GM12878 (cell line): ENCODE data around the gene NR0B1. TPM values are rescaled to one million over a fixed set of nuclear protein-coding genes. Genes with fewer than 3 reads are reported as not detected.

Source experiments
- ATAC-seq: fragments of 200-7000 bp; cut with Tn5 transposase; 3 replicates; pipeline ENCODE4 v1.9.1; 2020; ENCODE audit warnings: mild to moderate bottlenecking, moderate library complexity
- BruUV-seq: library from RNA; stranded (reverse); fragments of 400-500 nt; replicated peaks from 2 replicates; lab custom pipeline; 2021; lab: Mats Ljungman, UMichigan
- CTCF ChIA-PET: fragments of 300-600 bp; sonication (Branson Sonifier 250); formaldehyde crosslinking; extraction: SDS; loops from one replicate; lab custom pipeline; 2021; ENCODE audit warnings: inconsistent platforms; lab: Yijun Ruan, JAX
- POLR2A ChIA-PET: fragments of 350-600 bp; formaldehyde crosslinking; extraction: SDS; loops from one replicate; lab custom pipeline; 2021; ENCODE audit warnings: inconsistent platforms; lab: Charles Lee
- RAD21 ChIA-PET: fragments of 300-600 bp; sonication (Branson Sonifier 250); formaldehyde crosslinking; loops from one replicate; lab custom pipeline; 2023; ENCODE audit warnings: antibody characterized with exemption; ENCODE audit not compliant: unreplicated experiment; lab: Charles Lee
- SMC1A ChIA-PET: fragments of 300-600 bp; sonication (Branson Sonifier 250); formaldehyde crosslinking; loops from one replicate; lab custom pipeline; 2023; ENCODE audit not compliant: unreplicated experiment, uncharacterized antibody; lab: Charles Lee
- DNase-seq: peaks from one replicate; pipeline ENCODE4 v3.0.0-alpha.2; 2011; ENCODE audit warnings: low read depth, low spot score
- FAIRE-seq: peaks from 3 replicates; lab custom pipeline; 2011; peaks lifted over from hg19 to GRCh38; lab: Jason Lieb, UNC
- H2AFZ ChIP-seq: 2 replicates; pipeline ENCODE4 v1.6.0; 2011; ENCODE audit warnings: low read depth, low read length, control low read depth; ENCODE audit not compliant: control insufficient read depth
- H3K27ac ChIP-seq: 2 replicates; pipeline ENCODE4 v1.5.1; 2011; ENCODE audit warnings: control low read depth; ENCODE audit not compliant: control insufficient read depth, insufficient read depth
- H3K27me3 ChIP-seq, 2 experiments: replicated peaks in 1 of 2; 2 replicates each; pipeline versions ENCODE4 v1.6.0 to v1.6.1; 2011; ENCODE audit warnings: low read length in 1 of 2; ENCODE audit not compliant: control insufficient read depth in 2 of 2, insufficient read depth in 2 of 2
- H3K36me3 ChIP-seq, 2 experiments: 2 replicates each; pipeline ENCODE4 v1.5.1; 2011; ENCODE audit warnings: low read length in 1 of 2; ENCODE audit not compliant: control insufficient read depth in 2 of 2, insufficient read depth in 2 of 2
- H3K4me1 ChIP-seq: 2 replicates; pipeline ENCODE4 v1.6.1; 2011; ENCODE audit warnings: mild to moderate bottlenecking, low read length, moderate library complexity, mixed read lengths; ENCODE audit not compliant: control insufficient read depth, insufficient read depth
- H3K4me2 ChIP-seq: 2 replicates; pipeline ENCODE4 v1.6.0; 2011; ENCODE audit warnings: control low read depth; ENCODE audit not compliant: control insufficient read depth, insufficient read depth
- H3K4me3 ChIP-seq: fragments of 200-600 bp; sonication (generic); 2 replicates; pipeline ENCODE4 v1.5.1; 2016
- H3K79me2 ChIP-seq: 2 replicates; pipeline ENCODE4 v1.6.0; 2011; ENCODE audit warnings: low read length; ENCODE audit not compliant: control insufficient read depth, insufficient read depth
- H3K9ac ChIP-seq: 2 replicates; pipeline ENCODE4 v1.8.0; 2011; ENCODE audit warnings: low read length, control low read depth, mixed read lengths; ENCODE audit not compliant: control insufficient read depth, insufficient read depth
- H3K9me3 ChIP-seq: replicated peaks from 3 replicates; pipeline ENCODE4 v1.5.1; 2011; ENCODE audit warnings: mild to moderate bottlenecking, low read length; ENCODE audit not compliant: control insufficient read depth, insufficient read depth
- H4K20me1 ChIP-seq: 2 replicates; pipeline ENCODE4 v1.6.0; 2011; ENCODE audit not compliant: control insufficient read depth, insufficient read depth
- ESRRA ChIP-seq: IDR thresholded peaks from 2 replicates; pipeline ENCODE4 v1.6.1; 2012; ENCODE audit warnings: mild to moderate bottlenecking, low read length, improper control_type of control experiment
- HSF1 ChIP-seq: fragments of 150-350 bp; IDR thresholded peaks from 2 replicates; pipeline ENCODE4 v1.6.1; 2014; ENCODE audit warnings: mild to moderate bottlenecking, low read depth, low read length
- MEF2A ChIP-seq: IDR thresholded peaks from 2 replicates; pipeline ENCODE4 v1.6.1; 2011; ENCODE audit warnings: low read depth, mild to moderate bottlenecking, low read length, moderate library complexity; ENCODE audit not compliant: insufficient read depth
- MTA3 ChIP-seq: IDR thresholded peaks from 2 replicates; pipeline ENCODE4 v1.6.1; 2012; ENCODE audit warnings: low read length, inconsistent platforms, borderline replicate concordance
- MYB ChIP-seq: fragments of 150-350 bp; IDR thresholded peaks from 2 replicates; pipeline ENCODE4 v1.6.1; 2014; ENCODE audit warnings: mild to moderate bottlenecking, low read depth, low read length, borderline replicate concordance
- NFXL1 ChIP-seq: fragments of 450-650 bp; IDR thresholded peaks from 2 replicates; pipeline ENCODE4 v1.6.1; 2017; ENCODE audit warnings: antibody characterized with exemption, mild to moderate bottlenecking, borderline replicate concordance
- PKNOX1 ChIP-seq: fragments of 450-650 bp; IDR thresholded peaks from 2 replicates; pipeline ENCODE4 v1.6.1; 2016; ENCODE audit warnings: mild to moderate bottlenecking
- POU2F2 ChIP-seq: IDR thresholded peaks from 3 replicates; pipeline ENCODE4 v1.6.1; 2011; ENCODE audit warnings: low read depth, mild to moderate bottlenecking, low read length, borderline replicate concordance
- RBBP5 ChIP-seq: fragments of 200-600 bp; sonication (generic); conservative IDR thresholded peaks from 2 replicates; pipeline ENCODE4 v1.6.1; 2016
- SIN3A ChIP-seq: IDR thresholded peaks from 2 replicates; pipeline ENCODE4 v1.6.1; 2012; ENCODE audit warnings: low read depth, low read length, improper control_type of control experiment
- TCF7 ChIP-seq: IDR thresholded peaks from 2 replicates; pipeline ENCODE4 v1.6.1; 2014; ENCODE audit warnings: antibody characterized with exemption, borderline replicate concordance
- USF2 ChIP-seq: IDR thresholded peaks from 2 replicates; pipeline ENCODE4 v1.6.1; 2011; ENCODE audit warnings: low read depth, low read length, improper control_type of control experiment, borderline replicate concordance
- ZNF24 ChIP-seq: fragments of 450-650 bp; IDR thresholded peaks from 2 replicates; pipeline ENCODE4 v1.6.1; 2017; ENCODE audit warnings: antibody characterized with exemption, mild to moderate bottlenecking
- WGBS: methylation state at CpG from one replicate; pipeline ENCODE4 v1.1.6; 2016; ENCODE audit warnings: low lambda C conversion rate; ENCODE audit not compliant: insufficient replicate concordance, insufficient coverage; ENCODE audit errors: missing lambda C conversion rate; 5-methylcytosine and 5-hydroxymethylcytosine counted together
- in situ Hi-C: fragments of 300-500 bp; cut with MboI; formaldehyde crosslinking; loops from 9 replicates; pipeline ENCODE4 v1.14.3; 2018; ENCODE audit warnings: mixed read lengths
- intact Hi-C: fragments of 100-400 bp; cut with micrococcal nuclease; formaldehyde crosslinking; loops from one replicate; pipeline ENCODE4 v1.14.2; 2022; ENCODE audit not compliant: unreplicated experiment
- polyA plus RNA-seq, 11 experiments: library from polyadenylated mRNA; depleted of rRNA in 4 of 11; unstranded in 6 of 11; stranded (reverse) in 5 of 11; fragments of >200 nt; fragmentation: Nextera tagmentation in 4 of 11; fragmentation: Illumina TruSeq in 1 of 11; extraction: Ambion mirVana in 4 of 11; extraction: Trizol in 1 of 11; gene quantifications; 1 replicate in 1 of 11; 2 replicates in 10 of 11; pipeline versions ENCODE4 v1.2.1 to v1.2.3, GENCODE V29; 2011 to 2016; ENCODE audit warnings: inconsistent platforms in 2 of 11, missing spikeins in 2 of 11, low read depth in 1 of 11
- total RNA-seq, 4 experiments: library from RNA; depleted of rRNA in 3 of 4; stranded (reverse); fragments of >200 nt in 3 of 4; fragmentation: Illumina TruSeq in 1 of 4; extraction: Trizol in 1 of 4; gene quantifications; 2 replicates each; pipeline versions ENCODE4 v1.2.1 to v1.2.3, GENCODE V29; 2013 to 2021
- TF ChIP-seq, protein P1 (sequence below): fragments of 450-650 bp; IDR thresholded peaks from 2 replicates; pipeline ENCODE4 v1.6.1; 2017; ENCODE audit warnings: mild to moderate bottlenecking, moderate library complexity
- TF ChIP-seq, protein P2 (sequence below): fragments of 450-650 bp; IDR thresholded peaks from 2 replicates; pipeline ENCODE4 v1.6.1; 2017; ENCODE audit warnings: low read depth, mild to moderate bottlenecking, moderate library complexity

NR0B1 gene
- total and polyA plus RNA-seq, 10 of the 15 experiments (the other 5 are each of a cell fraction or from before 2014, with no cell fraction given) = not detected

DNA sequence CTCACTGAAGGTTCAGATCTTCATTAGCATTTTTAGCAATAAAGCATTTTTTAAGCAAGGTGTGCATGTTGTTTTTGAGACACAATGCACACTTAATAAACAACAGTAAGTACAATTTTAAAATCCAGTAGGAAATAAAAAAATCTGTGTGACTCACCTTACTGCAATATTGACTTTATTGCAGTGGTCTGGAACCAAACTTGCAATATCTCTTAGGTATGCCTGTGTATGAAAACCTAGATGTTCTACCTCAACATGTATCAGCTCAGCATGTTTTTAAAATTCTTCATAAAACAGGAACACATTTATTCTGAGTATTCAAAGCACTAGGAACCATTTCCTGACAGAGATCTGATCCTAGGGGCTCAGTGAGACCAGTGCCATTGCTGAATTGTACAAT lies 26.7 kb downstream of the NR0B1 start (continued):
- TF ChIP-seq HSF1 (no peak), USF2 (no peak)
- TF ChIP-seq, all 136 proteins: peak for 0

DNA sequence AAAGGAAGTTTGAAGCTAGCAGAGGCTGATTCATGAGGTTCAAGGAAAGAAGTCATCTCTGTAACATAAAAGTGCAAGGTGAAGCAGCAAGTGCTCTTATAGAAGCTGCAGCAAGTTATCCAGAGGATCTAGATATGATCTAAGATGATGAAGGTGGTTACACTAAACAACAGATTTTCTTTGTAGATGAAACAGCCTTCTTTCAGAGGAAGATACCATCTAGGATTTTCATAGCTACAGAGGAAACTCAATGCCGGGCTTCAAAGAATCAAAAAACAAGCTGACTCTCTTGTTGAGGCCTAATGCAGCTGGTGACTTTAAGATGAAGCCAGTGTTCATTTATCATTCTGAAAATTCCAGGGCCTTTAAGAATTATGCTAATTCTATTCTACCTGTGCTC lies 28.8 kb downstream of the NR0B1 start:
- intact Hi-C loops (no loop called here), in situ Hi-C loops (no loop called here)
- no peak overlapping the region for H3K9ac ChIP-seq
- H3K4me1 ChIP-seq = no peaks in the 10 kb centered on the region
- no TSS peak for BruUV-seq
- ChIA-PET SMC1A (no interaction called here), RAD21 (no interaction called here), POLR2A (no interaction called here), CTCF (interaction anchor here (1.1 kb wide), 1 partner anchor 258 kb away, joined by 3 read pairs; no protein-coding TSS in a partner anchor)
- no peaks in the 10 kb centered on the region for H3K9me3 ChIP-seq
- no peaks in the 10 kb centered on the region for H3K79me2 ChIP-seq
- WGBS = 95% methylated on average over 1 of the region's 1 CpG
- no peaks in the 10 kb centered on the region for H3K27me3 ChIP-seq
- no peak overlapping the region for H3K4me2 ChIP-seq
- FAIRE-seq (no peak), ATAC-seq (no peak), DNase-seq (no peak)
- H2AFZ ChIP-seq = no peak overlapping the region
- no peak overlapping the region for H3K27ac ChIP-seq
- no peak overlapping the region for H3K4me3 ChIP-seq
- no peaks in the 10 kb centered on the region for H3K36me3 ChIP-seq
- no peaks in the 10 kb centered on the region for H4K20me1 ChIP-seq
- TF ChIP-seq MTA3 (no peak), POU2F2 (no peak), ESRRA (no peak), ZNF24 (no peak), RBBP5 (no peak), NFXL1 (no peak), MEF2A (no peak), MYB (no peak), SIN3A (no peak), TCF7 (no peak), PKNOX1 (no peak)
- TF ChIP-seq, protein P1, sequence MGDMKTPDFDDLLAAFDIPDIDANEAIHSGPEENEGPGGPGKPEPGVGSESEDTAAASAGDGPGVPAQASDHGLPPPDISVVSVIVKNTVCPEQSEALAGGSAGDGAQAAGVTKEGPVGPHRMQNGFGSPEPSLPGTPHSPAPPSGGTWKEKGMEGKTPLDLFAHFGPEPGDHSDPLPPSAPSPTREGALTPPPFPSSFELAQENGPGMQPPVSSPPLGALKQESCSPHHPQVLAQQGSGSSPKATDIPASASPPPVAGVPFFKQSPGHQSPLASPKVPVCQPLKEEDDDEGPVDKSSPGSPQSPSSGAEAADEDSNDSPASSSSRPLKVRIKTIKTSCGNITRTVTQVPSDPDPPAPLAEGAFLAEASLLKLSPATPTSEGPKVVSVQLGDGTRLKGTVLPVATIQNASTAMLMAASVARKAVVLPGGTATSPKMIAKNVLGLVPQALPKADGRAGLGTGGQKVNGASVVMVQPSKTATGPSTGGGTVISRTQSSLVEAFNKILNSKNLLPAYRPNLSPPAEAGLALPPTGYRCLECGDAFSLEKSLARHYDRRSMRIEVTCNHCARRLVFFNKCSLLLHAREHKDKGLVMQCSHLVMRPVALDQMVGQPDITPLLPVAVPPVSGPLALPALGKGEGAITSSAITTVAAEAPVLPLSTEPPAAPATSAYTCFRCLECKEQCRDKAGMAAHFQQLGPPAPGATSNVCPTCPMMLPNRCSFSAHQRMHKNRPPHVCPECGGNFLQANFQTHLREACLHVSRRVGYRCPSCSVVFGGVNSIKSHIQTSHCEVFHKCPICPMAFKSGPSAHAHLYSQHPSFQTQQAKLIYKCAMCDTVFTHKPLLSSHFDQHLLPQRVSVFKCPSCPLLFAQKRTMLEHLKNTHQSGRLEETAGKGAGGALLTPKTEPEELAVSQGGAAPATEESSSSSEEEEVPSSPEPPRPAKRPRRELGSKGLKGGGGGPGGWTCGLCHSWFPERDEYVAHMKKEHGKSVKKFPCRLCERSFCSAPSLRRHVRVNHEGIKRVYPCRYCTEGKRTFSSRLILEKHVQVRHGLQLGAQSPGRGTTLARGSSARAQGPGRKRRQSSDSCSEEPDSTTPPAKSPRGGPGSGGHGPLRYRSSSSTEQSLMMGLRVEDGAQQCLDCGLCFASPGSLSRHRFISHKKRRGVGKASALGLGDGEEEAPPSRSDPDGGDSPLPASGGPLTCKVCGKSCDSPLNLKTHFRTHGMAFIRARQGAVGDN = no peak
- TF ChIP-seq, protein P2, sequence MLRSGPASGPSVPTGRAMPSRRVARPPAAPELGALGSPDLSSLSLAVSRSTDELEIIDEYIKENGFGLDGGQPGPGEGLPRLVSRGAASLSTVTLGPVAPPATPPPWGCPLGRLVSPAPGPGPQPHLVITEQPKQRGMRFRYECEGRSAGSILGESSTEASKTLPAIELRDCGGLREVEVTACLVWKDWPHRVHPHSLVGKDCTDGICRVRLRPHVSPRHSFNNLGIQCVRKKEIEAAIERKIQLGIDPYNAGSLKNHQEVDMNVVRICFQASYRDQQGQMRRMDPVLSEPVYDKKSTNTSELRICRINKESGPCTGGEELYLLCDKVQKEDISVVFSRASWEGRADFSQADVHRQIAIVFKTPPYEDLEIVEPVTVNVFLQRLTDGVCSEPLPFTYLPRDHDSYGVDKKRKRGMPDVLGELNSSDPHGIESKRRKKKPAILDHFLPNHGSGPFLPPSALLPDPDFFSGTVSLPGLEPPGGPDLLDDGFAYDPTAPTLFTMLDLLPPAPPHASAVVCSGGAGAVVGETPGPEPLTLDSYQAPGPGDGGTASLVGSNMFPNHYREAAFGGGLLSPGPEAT = no peak
